Measurements from ENCODE around the gene ATP1A4.

Gene ATP1A4

DNA sequence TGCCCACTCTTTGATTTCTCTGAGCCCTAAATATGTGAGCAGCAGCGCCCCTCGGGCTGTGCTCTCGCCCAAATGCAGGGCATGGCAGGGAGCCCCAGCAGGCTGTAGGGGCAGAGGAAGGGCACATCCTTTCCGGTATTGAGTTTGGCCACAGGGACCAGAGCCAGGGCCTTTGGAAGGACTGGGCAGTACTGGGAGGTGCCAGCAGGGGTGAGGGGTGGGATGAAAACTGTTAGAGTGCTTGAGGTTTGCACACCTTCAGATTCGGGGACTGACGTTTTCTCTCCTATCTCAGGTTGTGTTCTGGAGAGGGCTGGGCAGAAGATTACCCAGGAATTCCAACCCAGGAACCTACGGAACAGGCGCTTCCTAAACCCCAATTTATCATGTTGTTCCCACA is 38.0 kb upstream of the ATP1A4 start:
- H3K36me3 ChIP-seq (ENCODE audit: control insufficient read depth, insufficient read depth, low read length), result no peaks in the 10 kb centered on the region
- no peaks in the 10 kb centered on the region for H3K9me3 ChIP-seq (ENCODE audit: control insufficient read depth, insufficient read depth, low read length)
- DNase-seq (ENCODE audit: low read depth, low spot score), result no peak
- WGBS (ENCODE audit: insufficient coverage, insufficient read length), result no CpG with 5 or more reads among the region's 8 CpGs
- peaks cover 14% of the 10 kb centered on the region for H3K4me1 ChIP-seq (ENCODE audit: control insufficient read depth, insufficient read depth, low read length)
- H3K27me3 ChIP-seq (ENCODE audit: control insufficient read depth, insufficient read depth, low read length), result no peaks in the 10 kb centered on the region
- H3K27ac ChIP-seq (ENCODE audit: low read length), result no peak overlapping the region
- no peak overlapping the region for H3K4me3 ChIP-seq (ENCODE audit: low read length)

DNA sequence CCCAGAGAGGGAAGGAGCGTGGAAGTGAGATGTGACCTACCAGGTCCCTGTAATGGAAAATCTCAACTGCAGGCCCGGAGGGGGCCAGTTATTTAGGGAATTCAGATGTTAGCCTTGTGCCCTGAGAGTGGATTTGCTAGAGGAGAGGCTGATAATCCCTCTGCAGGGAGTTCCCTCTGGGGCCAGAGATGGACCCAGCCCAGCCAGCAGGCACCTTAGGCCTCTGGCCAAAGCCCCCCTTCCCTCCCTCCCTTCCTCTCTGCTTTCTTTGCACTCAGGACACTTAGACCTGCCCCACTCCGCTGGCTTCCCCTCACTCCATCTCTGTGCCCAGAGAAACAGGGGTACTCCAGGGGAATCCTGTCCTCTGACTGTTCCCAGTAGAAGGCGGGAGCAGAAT is 37.3 kb upstream of the ATP1A4 start:
- no peaks in the 10 kb centered on the region for H3K27me3 ChIP-seq (ENCODE audit: control insufficient read depth, insufficient read depth, low read length)
- H3K4me3 ChIP-seq (ENCODE audit: low read length), result no peak overlapping the region
- no peaks in the 10 kb centered on the region for H3K9me3 ChIP-seq (ENCODE audit: control insufficient read depth, insufficient read depth, low read length)
- H3K4me1 ChIP-seq (ENCODE audit: control insufficient read depth, insufficient read depth, low read length), result peaks cover 14% of the 10 kb centered on the region
- H3K27ac ChIP-seq (ENCODE audit: low read length), result no peak overlapping the region
- WGBS (ENCODE audit: insufficient coverage, insufficient read length), result no CpG with 5 or more reads among the region's 4 CpGs
- no peak for DNase-seq (ENCODE audit: low read depth, low spot score)
- H3K36me3 ChIP-seq (ENCODE audit: control insufficient read depth, insufficient read depth, low read length), result no peaks in the 10 kb centered on the region

DNA sequence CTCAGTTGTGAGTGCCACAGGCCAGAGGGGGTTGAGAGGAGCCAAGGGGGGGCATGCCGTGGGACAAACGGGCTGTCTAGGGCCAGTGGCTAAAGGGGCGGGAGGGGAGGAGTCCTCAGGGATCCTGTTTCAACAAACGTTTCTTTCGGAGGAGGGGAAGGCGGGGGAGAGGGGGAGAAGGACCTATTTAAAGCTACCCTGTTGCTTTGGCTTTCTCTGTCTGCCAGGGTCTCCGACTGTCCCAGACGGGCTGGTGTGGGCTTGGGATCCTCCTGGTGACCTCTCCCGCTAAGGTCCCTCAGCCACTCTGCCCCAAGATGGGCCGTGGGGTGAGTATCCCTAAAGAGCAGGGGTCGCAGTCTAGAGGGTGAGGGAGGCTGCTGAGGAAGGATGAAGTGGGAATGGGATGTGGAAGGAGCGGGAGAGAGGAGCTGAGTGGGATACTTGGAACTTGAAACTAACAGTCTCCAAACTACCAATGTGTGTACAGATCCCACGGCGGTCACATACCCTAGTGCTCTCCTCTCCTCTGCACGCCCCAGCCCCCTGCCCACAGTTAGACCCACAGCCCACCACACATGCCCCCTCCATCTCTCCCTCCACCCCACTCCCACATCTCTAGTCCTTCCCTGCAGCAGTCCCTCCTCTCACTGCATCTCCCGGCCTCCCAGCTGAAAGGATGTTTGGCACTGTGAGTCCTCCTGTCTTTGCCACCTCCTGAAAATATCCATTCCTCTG is 35.7 kb upstream of the ATP1A4 start, which contains the start of gene ATP1A2:
Gene ATP1A2, plus strand, starts transcription at position 215 of the 738 bp plus-strand sequence. Its CDS starts 103 bp downstream, at position 318.
- DNase-seq (ENCODE audit: low read depth, low spot score), result no peak
- Histone ChIP-seq H3K27me3 (ENCODE audit: control insufficient read depth, insufficient read depth, low read length) (no peaks in the 10 kb centered on the region), H3K36me3 (ENCODE audit: control insufficient read depth, insufficient read depth, low read length) (no peaks in the 10 kb centered on the region), H3K4me3 (ENCODE audit: low read length) (no peak within 1 kb of the TSS), H3K27ac (ENCODE audit: low read length) (no peak within 1 kb of the TSS), H3K9me3 (ENCODE audit: control insufficient read depth, insufficient read depth, low read length) (no peaks in the 10 kb centered on the region), H3K4me1 (ENCODE audit: control insufficient read depth, insufficient read depth, low read length) (peaks cover 13% of the 10 kb centered on the region)
- no CpG with 5 or more reads among the region's 16 CpGs for WGBS (ENCODE audit: insufficient coverage, insufficient read length)

DNA sequence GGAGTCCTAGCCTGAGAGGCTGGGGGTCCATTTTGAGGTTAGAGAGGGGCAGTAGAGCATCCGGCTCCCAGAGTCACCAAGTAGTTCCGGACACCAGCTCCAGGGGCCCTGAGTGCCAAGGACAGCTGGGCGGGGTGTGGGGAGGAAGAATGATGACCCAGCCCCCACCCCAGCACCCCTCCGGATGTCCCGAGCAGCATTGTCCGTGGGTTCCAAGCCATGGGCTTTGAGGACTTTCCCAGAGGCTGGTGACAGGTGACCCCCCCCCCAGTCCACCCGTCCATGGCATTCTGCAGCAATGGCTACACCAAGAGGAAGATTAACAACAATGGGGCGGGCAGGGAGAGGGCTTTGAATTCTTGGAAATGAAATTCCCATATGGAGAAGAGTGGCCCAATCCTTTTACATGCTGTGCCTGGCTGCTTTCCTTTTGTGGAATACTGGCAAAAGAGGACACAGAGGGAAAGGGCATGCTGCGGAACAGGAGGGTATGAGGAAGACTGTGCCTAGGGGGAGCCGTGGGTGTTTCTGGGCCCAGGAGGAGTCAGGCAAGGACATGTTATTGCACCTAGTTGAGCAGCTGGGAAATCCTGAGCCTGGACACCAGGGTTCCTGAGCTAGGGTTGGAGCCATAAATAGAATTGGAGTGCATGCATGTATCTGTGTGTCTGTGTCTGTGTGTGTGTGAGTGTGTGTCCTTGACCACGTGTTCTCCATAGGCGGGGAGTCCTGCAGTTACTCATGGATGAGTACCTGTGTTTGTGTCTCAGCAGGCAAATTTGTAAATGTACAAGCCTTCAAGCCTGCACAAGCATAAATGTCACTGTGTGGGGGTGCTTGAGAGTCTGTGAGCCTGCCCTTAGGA is 34.9 kb upstream of the ATP1A4 start:
- H3K9me3 ChIP-seq (ENCODE audit: control insufficient read depth, insufficient read depth, low read length), result no peaks in the 10 kb centered on the region
- no peaks in the 10 kb centered on the region for H3K27me3 ChIP-seq (ENCODE audit: control insufficient read depth, insufficient read depth, low read length)
- no peak for DNase-seq (ENCODE audit: low read depth, low spot score)
- H3K36me3 ChIP-seq (ENCODE audit: control insufficient read depth, insufficient read depth, low read length), result no peaks in the 10 kb centered on the region
- no CpG with 5 or more reads among the region's 12 CpGs for WGBS (ENCODE audit: insufficient coverage, insufficient read length)
- peaks cover 13% of the 10 kb centered on the region for H3K4me1 ChIP-seq (ENCODE audit: control insufficient read depth, insufficient read depth, low read length)
- H3K4me3 ChIP-seq (ENCODE audit: low read length), result no peak overlapping the region
- no peak overlapping the region for H3K27ac ChIP-seq (ENCODE audit: low read length)

DNA sequence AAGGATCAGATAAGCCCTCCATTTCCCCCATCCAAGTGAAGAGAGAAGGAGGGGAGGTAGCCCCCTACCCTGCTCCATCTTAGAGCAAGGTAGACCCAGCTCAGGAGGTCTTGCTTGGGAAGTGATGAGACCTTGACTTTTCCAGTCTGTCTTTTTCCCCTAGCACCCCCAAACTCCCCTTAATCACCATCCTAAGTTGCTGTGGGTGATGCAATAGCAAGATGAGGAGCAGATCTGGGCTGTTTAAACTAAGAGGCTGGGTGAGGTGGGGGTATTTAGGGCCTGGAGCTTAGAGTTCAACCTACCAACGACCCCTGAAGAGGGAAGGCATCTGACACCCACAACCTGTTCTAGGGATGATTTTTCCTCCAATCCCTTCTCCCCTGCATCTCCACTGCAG is 34.1 kb upstream of the ATP1A4 start:
- no peaks in the 10 kb centered on the region for H3K9me3 ChIP-seq (ENCODE audit: control insufficient read depth, insufficient read depth, low read length)
- no peaks in the 10 kb centered on the region for H3K27me3 ChIP-seq (ENCODE audit: control insufficient read depth, insufficient read depth, low read length)
- H3K4me1 ChIP-seq (ENCODE audit: control insufficient read depth, insufficient read depth, low read length), result peaks cover 13% of the 10 kb centered on the region
- no peak overlapping the region for H3K4me3 ChIP-seq (ENCODE audit: low read length)
- DNase-seq (ENCODE audit: low read depth, low spot score), result no peak
- no peak overlapping the region for H3K27ac ChIP-seq (ENCODE audit: low read length)
- WGBS (ENCODE audit: insufficient coverage, insufficient read length), result no CpG with 5 or more reads among the region's 1 CpG
- no peaks in the 10 kb centered on the region for H3K36me3 ChIP-seq (ENCODE audit: control insufficient read depth, insufficient read depth, low read length)

DNA sequence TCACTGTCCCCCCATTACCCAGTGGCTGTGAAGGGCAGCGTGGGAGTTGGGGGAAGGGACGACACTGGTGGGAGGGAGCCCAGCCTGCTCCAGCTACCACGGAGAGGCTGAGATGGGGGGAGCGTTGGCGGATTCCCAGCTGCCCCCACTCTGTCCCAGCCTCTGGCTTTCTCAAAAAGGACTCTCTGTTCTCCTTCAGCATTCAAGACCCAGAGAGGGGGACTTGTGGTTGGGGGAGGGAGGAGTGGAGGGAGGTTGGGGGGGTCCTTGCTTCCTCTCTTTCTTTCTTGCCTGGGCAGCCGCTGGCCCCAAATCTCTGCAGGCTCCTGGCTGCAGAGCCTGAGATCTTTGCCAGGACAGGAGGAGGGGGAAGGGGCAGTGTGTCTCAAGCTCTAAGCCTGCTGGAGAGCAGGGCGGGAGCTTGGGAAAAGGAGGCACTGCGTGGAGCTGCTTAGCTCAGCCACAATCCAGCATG is 33.7 kb upstream of the ATP1A4 start:
- Histone ChIP-seq H3K4me1 (ENCODE audit: control insufficient read depth, insufficient read depth, low read length) (peaks cover 13% of the 10 kb centered on the region), H3K27me3 (ENCODE audit: control insufficient read depth, insufficient read depth, low read length) (no peaks in the 10 kb centered on the region), H3K9me3 (ENCODE audit: control insufficient read depth, insufficient read depth, low read length) (no peaks in the 10 kb centered on the region), H3K36me3 (ENCODE audit: control insufficient read depth, insufficient read depth, low read length) (no peaks in the 10 kb centered on the region), H3K27ac (ENCODE audit: low read length) (no peak overlapping the region), H3K4me3 (ENCODE audit: low read length) (no peak overlapping the region)
- DNase-seq (ENCODE audit: low read depth, low spot score), result no peak
- WGBS (ENCODE audit: insufficient coverage, insufficient read length), result no CpG with 5 or more reads among the region's 8 CpGs

DNA sequence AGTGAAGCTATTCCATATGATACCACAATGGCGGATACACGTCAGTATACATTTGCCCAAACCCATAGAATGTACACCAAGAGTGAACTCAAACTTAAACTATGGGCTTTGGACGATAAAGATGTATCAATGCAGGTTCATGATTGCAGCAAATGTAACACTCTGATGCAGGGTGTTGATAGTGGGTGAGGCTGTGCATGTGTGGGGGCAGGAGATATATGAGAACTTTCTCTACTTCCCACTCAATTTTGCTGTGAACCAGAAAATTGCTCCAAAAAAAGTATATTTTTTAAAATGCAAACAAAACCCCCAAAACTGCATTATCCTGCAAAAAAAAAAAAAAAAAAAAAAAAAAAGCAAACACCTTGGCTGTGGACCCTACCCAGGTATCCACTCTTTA is 32.5 kb upstream of the ATP1A4 start:
- Histone ChIP-seq H3K27me3 (ENCODE audit: control insufficient read depth, insufficient read depth, low read length) (no peaks in the 10 kb centered on the region), H3K27ac (ENCODE audit: low read length) (no peak overlapping the region), H3K4me1 (ENCODE audit: control insufficient read depth, insufficient read depth, low read length) (peaks cover 12% of the 10 kb centered on the region), H3K4me3 (ENCODE audit: low read length) (no peak overlapping the region), H3K9me3 (ENCODE audit: control insufficient read depth, insufficient read depth, low read length) (no peaks in the 10 kb centered on the region), H3K36me3 (ENCODE audit: control insufficient read depth, insufficient read depth, low read length) (no peaks in the 10 kb centered on the region)
- no peak for DNase-seq (ENCODE audit: low read depth, low spot score)
- WGBS (ENCODE audit: insufficient coverage, insufficient read length), result no CpG with 5 or more reads among the region's 3 CpGs

DNA sequence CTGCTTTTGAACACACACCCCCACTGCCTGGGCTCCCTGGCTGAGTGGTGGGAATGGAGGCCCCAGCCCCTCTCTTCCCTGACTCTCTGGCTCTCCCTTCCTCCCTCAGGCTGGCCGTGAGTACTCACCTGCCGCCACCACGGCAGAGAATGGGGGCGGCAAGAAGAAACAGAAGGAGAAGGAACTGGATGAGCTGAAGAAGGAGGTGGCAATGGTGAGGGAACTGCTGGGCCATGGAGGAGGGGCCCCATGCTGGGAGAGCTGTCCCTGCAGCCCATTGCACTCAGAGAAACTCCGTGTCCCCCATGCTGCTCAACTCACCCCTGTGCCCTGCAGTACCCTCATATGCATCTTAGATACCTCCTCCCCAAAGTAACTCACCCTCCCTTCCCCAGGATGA is 30.6 kb upstream of the ATP1A4 start:
- Histone ChIP-seq H3K4me3 (ENCODE audit: low read length) (no peak overlapping the region), H3K36me3 (ENCODE audit: control insufficient read depth, insufficient read depth, low read length) (no peaks in the 10 kb centered on the region), H3K27me3 (ENCODE audit: control insufficient read depth, insufficient read depth, low read length) (no peaks in the 10 kb centered on the region), H3K4me1 (ENCODE audit: control insufficient read depth, insufficient read depth, low read length) (peaks cover 7% of the 10 kb centered on the region), H3K9me3 (ENCODE audit: control insufficient read depth, insufficient read depth, low read length) (no peaks in the 10 kb centered on the region), H3K27ac (ENCODE audit: low read length) (no peak overlapping the region)
- WGBS (ENCODE audit: insufficient coverage, insufficient read length), result no CpG with 5 or more reads among the region's 5 CpGs
- no peak for DNase-seq (ENCODE audit: low read depth, low spot score)

DNA sequence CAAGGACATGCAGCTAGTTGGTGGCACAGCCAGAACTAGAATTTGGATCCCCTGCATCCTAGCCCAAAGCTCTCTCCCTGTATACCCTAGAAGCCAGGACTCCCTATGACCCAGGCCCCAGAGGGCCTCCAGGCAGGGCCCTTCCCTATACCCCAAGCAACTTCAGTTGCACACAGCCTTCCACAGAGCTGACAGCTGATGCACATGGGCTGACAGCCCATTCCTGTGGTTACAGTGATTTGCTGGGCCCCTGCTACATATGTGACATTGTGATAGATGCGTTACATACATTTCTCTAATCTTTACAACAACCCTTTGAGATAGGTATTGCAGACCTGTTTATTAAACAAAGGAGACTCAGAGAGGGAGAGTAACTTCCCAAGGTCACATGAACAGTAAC is 30.0 kb upstream of the ATP1A4 start:
- H3K4me1 ChIP-seq (ENCODE audit: control insufficient read depth, insufficient read depth, low read length), result peaks cover 3% of the 10 kb centered on the region
- no CpG with 5 or more reads among the region's 1 CpG for WGBS (ENCODE audit: insufficient coverage, insufficient read length)
- no peaks in the 10 kb centered on the region for H3K36me3 ChIP-seq (ENCODE audit: control insufficient read depth, insufficient read depth, low read length)
- H3K27ac ChIP-seq (ENCODE audit: low read length), result no peak overlapping the region
- no peaks in the 10 kb centered on the region for H3K27me3 ChIP-seq (ENCODE audit: control insufficient read depth, insufficient read depth, low read length)
- H3K4me3 ChIP-seq (ENCODE audit: low read length), result no peak overlapping the region
- no peak for DNase-seq (ENCODE audit: low read depth, low spot score)
- no peaks in the 10 kb centered on the region for H3K9me3 ChIP-seq (ENCODE audit: control insufficient read depth, insufficient read depth, low read length)

DNA sequence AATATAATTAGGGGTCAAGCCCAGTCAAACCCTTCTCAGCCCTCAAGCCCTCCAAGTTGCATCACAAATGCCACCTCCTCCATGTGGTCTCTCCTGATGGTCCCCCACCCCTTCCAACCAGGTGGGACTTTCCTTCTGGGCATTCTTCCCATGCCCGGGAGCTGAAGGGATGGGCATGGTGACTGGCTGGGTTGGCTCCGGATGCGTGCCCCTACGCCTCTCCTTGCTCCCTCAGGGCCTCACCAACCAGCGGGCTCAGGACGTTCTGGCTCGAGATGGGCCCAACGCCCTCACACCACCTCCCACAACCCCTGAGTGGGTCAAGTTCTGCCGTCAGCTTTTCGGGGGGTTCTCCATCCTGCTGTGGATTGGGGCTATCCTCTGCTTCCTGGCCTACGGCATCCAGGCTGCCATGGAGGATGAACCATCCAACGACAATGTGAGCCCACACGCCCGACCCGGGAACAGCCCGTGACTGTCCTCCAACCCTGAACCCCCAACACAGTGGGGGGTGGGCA is 28.4 kb upstream of the ATP1A4 start:
- Histone ChIP-seq H3K4me3 (ENCODE audit: low read length) (no peak overlapping the region), H3K9me3 (ENCODE audit: control insufficient read depth, insufficient read depth, low read length) (no peaks in the 10 kb centered on the region), H3K4me1 (ENCODE audit: control insufficient read depth, insufficient read depth, low read length) (no peaks in the 10 kb centered on the region; the same call in 1 of the 2 replicates), H3K36me3 (ENCODE audit: control insufficient read depth, insufficient read depth, low read length) (0 out of 2 replicates have a peak, but pooled peaks cover 3% of the 10 kb centered on the region), H3K27ac (ENCODE audit: low read length) (no peak overlapping the region), H3K27me3 (ENCODE audit: control insufficient read depth, insufficient read depth, low read length) (no peaks in the 10 kb centered on the region)
- DNase-seq (ENCODE audit: low read depth, low spot score), result no peak
- WGBS (ENCODE audit: insufficient coverage, insufficient read length), result no CpG with 5 or more reads among the region's 16 CpGs
